ENCODE data around the gene PGP.

The PGP gene

GRCh38 chr16:2180962-2181923 is 33.4 kb downstream of the PGP start:
- no peak for DNase-seq (ENCODE audit: low read depth)

DNA sequence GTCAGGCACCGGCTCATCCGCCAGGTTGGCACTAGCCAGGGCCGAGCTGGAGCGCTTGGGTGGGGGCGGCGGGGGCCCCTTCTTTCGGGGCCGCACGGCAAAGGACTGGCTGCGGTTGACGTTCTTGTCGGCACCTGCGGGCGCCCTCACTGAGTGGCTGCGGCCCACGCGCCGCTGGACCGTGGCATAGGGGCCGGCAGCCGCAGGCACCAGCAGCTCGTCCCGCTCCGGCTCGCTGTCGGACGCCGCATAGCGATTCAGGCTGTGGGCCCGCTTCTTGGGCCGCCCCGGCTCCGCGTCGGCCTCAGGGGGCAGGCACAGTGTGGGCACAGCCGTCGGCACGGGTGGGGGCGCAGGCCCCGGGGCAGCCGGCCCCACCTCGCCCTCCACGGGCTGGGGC is 34.2 kb downstream of the PGP start:
- no peak for DNase-seq (ENCODE audit: low read depth)

DNA sequence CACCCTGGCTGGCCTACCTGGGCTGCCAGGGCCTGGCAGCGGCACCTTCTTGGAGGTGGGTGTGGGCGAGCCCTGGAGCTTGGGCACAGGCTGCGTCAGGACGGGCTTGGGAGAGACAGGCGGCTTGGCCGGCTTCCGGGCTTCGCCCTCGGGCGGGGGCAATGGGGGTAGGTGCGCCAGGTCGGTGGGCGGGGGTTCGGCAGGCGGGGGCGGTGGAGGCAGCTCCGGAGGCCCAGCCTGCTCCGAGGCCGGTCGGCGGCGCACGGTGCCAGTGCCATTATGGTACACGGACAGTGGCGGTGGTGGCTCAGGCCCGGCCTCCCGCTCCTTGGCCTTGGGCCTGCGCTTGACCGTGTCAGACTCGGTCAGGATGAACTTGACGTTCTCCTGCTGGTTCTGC is 35.1 kb downstream of the PGP start:
- no peak for DNase-seq (ENCODE audit: low read depth)

- no peak for DNase-seq (ENCODE audit: low read depth)
Measured at GRCh38 chr16:2179107-2179501, 35.5 kb downstream of the PGP start.

DNA sequence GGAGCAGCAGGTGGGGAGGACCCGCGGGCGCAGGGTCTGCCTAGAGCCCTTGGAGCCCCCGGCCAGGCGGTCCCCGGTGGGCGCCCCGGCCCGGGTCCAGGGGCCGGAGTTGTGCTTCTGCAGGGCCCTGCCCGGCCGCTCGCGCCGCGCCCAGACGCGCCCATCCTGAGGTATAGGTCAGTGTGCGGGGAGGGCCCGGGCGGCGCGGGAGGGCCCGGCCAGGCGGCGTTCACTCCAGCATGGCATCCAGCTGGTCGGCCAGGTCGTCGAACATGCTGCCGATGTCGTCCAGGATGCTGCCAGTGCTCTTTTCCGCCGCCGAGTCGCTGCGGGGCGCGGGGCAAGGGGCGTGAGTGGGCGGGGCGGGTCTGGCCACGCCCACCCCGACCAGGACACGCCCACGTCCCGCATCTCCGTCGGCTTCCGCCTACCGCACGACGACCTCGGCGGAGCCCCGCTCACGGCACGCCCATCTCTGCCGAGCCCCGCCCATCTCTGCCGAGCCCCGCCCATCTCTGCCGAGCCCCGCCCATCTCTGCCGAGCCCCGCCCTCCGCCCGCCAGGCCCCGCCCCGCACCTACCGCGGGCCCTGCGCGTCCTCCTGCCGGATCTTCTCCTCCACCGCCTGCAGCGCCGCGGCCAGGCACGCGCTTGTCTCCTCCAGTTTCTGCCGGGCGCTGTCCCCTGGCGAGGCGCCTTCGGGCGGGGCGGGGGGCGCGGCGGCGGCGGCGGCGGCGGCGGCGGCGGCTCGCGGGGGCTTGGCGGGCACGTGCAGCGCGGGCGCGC is 36.1 kb downstream of the PGP start:
- DNase-seq (ENCODE audit: low read depth), result no peak

DNA sequence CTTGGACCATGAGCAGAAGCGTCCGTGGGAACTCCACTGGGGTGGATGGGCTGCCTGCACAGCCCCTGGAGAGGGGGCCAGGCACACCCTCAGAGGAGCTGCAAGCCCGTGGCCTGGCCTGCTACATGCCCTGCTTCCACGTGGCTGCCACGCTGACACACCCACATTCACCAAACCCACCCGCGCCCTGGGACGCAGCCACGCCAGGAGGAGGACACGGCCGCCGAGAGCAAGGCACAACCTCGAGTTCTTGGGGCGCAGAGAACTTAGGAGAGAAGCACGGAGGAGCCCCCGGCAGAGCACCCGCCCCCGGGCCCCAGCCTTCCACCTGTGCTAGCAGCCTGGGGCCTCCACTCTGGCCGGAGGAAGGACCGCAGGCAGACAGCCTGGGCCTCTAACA is 37.1 kb downstream of the PGP start:
- DNase-seq (ENCODE audit: low read depth), result no peak

- DNase-seq (ENCODE audit: low read depth), result no peak
Measured at GRCh38 chr16:2177101-2177500, 37.5 kb downstream of the PGP start.

- no peak for DNase-seq (ENCODE audit: low read depth)
Measured at GRCh38 chr16:2176047-2176446, 38.6 kb downstream of the PGP start.

GRCh38 chr16:2175454-2175853 is 39.2 kb downstream of the PGP start:
- no peak for DNase-seq (ENCODE audit: low read depth)

- DNase-seq (ENCODE audit: low read depth), result no peak
Measured at GRCh38 chr16:2174396-2175131, 40.1 kb downstream of the PGP start.

GRCh38 chr16:2173916-2174315 is 40.7 kb downstream of the PGP start:
- no peak for DNase-seq (ENCODE audit: low read depth)

DNA sequence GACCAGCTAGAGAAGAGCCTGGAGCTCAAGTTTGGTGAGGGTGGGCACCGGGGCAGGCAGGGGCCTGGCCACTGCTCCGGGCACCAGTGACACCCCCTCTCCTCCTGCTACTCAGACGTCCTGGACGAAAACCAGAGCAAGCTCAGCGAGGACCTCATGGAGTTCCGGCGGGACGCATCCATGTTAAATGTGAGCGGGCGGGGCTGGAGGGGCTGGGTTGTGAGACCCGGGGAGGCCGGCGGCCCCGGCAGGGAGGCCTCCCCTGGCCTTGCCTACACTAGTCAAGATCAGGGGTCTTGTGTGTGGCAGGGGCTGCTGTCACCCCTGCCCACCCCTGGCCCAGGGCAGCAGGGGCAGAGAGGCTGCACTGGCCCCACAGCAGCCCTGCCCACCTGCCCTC is 41.3 kb downstream of the PGP start:
- no peak for DNase-seq (ENCODE audit: low read depth)

DNA sequence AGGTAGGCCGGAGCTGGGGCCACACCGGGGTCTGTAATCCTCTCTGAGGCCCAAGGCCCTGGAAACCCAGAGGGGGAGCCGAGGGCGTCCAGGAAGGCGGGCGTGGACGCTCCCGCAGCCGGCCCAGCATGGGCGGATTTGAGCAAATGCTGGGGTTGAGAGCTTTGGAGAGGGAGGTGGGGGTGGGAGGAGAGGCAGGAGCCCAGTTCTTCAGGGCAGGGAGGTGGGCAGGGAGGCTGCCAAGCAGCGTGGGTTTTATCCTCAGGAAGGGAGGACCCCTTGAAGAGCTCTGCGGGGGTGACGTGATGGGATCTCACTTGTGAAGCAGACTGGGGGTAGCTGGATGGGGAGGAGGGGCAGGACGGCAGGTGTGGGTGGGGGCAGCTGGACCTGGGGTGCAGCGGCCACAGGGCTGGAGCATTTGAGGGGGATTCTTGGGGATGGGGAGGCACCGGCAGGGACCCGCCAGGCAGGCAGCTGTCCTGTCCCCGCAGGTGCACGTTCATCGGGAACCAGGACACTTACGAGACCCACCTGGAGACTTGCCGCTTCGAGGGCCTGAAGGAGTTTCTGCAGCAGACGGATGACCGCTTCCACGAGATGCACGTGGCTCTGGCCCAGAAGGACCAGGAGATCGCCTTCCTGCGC is 41.8 kb downstream of the PGP start:
- no peak for DNase-seq (ENCODE audit: low read depth)

DNA sequence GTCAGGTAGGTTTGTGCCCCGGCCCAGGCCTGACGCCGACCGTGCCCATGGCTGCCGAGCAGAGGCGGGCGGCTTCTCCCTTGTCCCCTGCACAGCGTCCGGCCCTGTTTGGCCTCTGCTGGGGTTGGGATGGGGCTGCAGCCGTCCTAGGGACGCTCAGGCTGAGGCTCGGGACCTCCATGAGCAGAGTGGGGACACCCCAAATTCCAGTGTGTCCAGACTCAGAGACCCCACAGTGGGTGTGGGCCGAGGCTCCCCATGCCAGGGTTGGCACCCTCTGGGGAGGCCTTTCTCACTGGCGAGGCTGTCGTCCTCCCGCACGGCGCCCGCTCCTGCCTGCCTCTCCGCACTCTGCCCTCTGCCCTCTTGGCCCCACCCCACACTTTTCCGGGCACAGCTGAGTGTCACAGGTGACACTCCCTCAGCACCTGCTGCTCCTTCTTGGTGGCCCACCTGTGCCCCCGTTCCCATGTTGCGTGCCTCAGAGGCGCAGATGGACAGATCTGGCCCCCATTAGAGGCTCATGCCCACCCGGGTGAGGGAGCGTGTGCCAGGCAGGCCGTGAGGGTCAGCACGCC is 43.0 kb downstream of the PGP start:
- DNase-seq (ENCODE audit: low read depth), result no peak

DNA sequence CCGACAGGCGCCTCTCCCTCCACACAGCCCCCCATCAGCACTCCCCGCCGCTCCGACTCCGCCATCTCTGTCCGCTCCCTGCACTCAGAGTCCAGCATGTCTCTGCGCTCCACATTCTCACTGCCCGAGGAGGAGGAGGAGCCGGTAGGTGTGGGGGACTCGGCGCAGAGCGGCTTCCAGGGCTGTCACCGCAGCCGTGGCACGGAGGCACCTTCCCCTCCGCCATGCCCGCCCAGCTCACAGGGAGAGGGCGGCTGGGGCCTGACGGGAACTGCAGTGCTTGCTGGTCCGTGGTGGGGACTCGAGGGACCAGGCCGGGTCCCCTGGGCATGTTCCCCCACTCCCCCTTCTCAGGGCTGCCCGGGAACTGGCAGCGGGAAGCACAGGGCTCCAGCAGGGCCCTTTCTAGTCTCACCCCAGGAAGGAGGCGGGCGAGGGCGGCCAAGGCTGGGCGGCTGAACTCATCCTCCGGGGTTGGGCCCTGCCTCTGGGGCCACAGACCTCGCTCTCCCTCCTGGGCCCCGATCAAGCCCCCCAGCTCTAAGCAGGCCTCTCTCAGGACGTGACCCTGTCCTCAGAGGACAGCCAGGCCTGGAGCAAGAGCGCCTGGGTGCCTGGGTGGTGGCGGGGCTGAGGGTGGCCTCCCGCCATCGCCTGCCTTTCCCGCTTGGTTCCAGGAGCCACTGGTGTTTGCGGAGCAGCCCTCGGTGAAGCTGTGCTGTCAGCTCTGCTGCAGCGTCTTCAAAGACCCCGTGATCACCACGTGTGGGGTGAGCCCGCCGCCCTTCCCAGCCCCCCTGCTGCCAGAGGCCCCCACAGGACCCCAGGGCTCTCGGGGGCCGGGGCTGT is 43.8 kb downstream of the PGP start:
- no peak for DNase-seq (ENCODE audit: low read depth)

- DNase-seq (ENCODE audit: low read depth), result no peak
Measured at GRCh38 chr16:2170080-2170479, 44.6 kb downstream of the PGP start.

DNA sequence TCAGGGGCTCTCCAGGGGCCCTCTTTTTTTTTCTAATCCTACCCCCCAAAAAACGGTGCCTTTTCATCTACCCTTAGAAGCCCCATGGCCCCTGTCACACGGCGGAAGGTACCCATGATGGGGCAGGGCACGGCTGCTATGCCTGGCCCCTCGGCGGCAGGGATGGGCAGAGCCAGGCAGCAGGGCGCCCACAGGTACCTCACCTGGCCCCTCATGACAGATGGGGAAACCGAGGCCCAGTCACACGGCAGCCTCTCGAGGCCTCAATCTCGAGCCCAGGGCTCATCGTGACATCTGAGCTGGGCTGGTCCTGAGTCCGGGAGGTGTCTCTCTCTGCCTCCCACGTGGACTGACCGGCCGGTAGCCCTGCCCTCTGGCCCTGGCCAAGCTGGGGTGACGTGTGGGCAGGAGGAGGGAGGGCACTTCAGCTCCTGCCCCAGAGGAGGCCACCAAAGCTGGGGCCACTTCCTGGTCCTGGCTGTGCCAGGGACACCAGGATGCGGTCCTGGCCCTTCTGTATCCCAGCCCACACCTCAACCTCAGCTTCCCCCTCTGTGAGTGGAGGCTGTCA is 47.5 kb downstream of the PGP start:
- DNase-seq (ENCODE audit: low read depth), result no peak

DNA sequence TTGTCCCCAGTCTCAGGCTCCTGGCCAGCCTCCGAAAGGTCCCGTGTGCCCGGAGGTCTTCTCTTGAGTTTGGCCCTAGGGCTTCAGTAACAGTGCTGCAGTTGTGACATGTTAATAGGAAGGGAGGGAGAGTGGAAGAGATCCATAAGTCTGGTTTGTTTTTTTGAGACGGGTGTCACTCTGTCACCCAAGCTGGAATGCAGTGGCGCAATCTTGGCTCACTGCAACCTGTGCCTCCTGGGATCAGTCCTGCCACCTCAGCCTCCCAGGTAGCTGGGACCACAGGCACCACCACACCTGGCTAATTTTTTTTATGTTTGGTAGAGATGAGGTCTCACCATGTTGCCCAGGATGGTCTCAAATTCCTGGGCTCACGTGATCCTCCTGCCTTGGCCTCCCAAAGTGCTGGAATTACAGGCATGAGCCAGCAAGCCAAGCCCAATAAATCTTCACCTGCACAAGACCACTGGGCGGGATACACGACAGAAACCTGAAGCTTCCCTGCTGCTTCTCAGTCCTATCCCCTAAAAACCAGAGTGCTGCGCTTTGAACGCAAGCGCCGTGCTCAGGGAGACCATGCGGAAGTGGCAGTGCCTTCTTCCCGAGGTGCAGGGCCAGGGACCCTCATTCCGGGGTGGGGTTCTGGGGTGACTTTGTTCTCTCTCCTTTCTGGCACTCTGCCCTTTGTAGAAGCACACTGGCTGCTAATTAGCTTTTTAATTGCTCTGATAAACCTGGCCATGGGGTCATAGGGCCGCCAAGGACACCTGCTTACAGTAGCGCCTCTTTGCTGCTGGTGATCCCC is 48.2 kb downstream of the PGP start:
- no peak for DNase-seq (ENCODE audit: low read depth)

DNA sequence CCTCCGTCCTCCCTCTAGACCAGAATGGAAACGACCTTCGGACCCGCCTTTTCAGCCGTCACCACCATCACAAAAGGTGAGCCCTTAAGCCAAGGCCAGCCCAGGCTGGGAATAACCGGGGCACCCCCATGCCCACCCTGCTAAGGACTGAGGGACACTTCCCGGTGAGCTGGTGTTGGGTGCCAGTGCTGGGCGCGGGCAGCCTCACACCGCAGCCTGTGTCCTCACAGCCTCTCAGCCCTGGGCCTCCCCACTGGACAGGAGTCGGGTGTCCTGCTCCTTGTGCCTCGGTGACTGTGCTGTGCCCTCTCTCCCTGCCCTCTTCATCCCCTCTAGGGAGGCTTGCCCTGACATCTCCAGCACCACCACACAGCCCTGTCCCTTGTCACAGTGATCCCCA is 48.8 kb downstream of the PGP start:
- DNase-seq (ENCODE audit: low read depth), result no peak

Data from stimulated activated CD8-positive, alpha-beta memory T cell treated with anti-CD3 and anti-CD28 coated beads, Interleukin-7, amount 100 ng/mL, for 24 hours (primary cell).